KMS-11 (cell line): ENCODE data around the gene JAG2.

Source experiments
- H2AFZ ChIP-seq: fragments of 200-600 bp; sonication (generic); 2 replicates; pipeline ENCODE4 v1.6.1; 2016; ENCODE audit warnings: antibody characterized with exemption, mixed run types, low read depth
- H3K27ac ChIP-seq: fragments of 200-600 bp; sonication (generic); 2 replicates; pipeline ENCODE4 v1.6.1; 2016; ENCODE audit warnings: mild to moderate bottlenecking, mixed run types
- H3K27me3 ChIP-seq: fragments of 200-600 bp; sonication (generic); 2 replicates; pipeline ENCODE4 v1.6.1; 2017; ENCODE audit warnings: mild to moderate bottlenecking, low read depth, mixed run types, moderate library complexity; ENCODE audit not compliant: insufficient read depth
- H3K36me3 ChIP-seq: fragments of 200-600 bp; sonication (generic); 2 replicates; pipeline ENCODE4 v1.6.1; 2017; ENCODE audit warnings: mild to moderate bottlenecking, mixed run types; ENCODE audit not compliant: insufficient read depth
- H3K4me1 ChIP-seq: fragments of 200-600 bp; sonication (generic); 2 replicates; pipeline ENCODE4 v1.6.1; 2016; ENCODE audit warnings: mild to moderate bottlenecking, low read depth, mixed run types; ENCODE audit not compliant: poor library complexity, severe bottlenecking
- H3K4me2 ChIP-seq: fragments of 200-600 bp; sonication (generic); 2 replicates; pipeline ENCODE4 v1.7.0; 2016; ENCODE audit warnings: mild to moderate bottlenecking, mixed run types
- H3K4me3 ChIP-seq: fragments of 200-600 bp; sonication (generic); IDR thresholded peaks from 2 replicates; pipeline ENCODE4 v1.6.1; 2017; ENCODE audit warnings: low read depth, low read length, mixed read lengths; ENCODE audit not compliant: insufficient read depth
- H3K79me2 ChIP-seq: fragments of 200-600 bp; sonication (generic); 2 replicates; pipeline ENCODE4 v1.6.1; 2016; ENCODE audit warnings: low read depth, mixed run types; ENCODE audit not compliant: insufficient read depth
- H3K9ac ChIP-seq: fragments of 200-600 bp; sonication (generic); 2 replicates; pipeline ENCODE4 v1.6.1; 2016; ENCODE audit warnings: mild to moderate bottlenecking, mixed run types
- H4K20me1 ChIP-seq: fragments of 200-600 bp; sonication (generic); 2 replicates; pipeline ENCODE4 v1.6.1; 2016; ENCODE audit warnings: mild to moderate bottlenecking, mixed run types; ENCODE audit not compliant: insufficient read depth
- CTCF ChIP-seq: fragments of 200-600 bp; sonication (generic); conservative IDR thresholded peaks from 2 replicates; pipeline ENCODE4 v1.6.1; 2017; ENCODE audit warnings: low read depth, mild to moderate bottlenecking, antibody characterized with exemption, low read length, moderate library complexity, mixed read lengths

JAG2 gene

GRCh38 chr14:105180592-105181548 lies 12.3 kb upstream of the JAG2 start, which contains the start of gene NUDT14:
NUDT14 (minus strand) TSS chr14:105181312; CDS start chr14:105181209, 103 bp downstream.
- H3K4me3 ChIP-seq, result no peak within 1 kb of the TSS
- no peak within 1 kb of the TSS for H3K27ac ChIP-seq
- H3K4me1 ChIP-seq, result no peaks in the 10 kb centered on the region
- peak within 1 kb of the TSS; percentile 59; the same call in 1 of the 2 replicates for H2AFZ ChIP-seq
- H3K36me3 ChIP-seq, result no peaks in the 10 kb centered on the region
- H4K20me1 ChIP-seq, result no peaks in the 10 kb centered on the region
- peak within 1 kb of the TSS; percentile 36 for H3K4me2 ChIP-seq
- TF ChIP-seq CTCF, result no peak
- no peaks in the 10 kb centered on the region for H3K79me2 ChIP-seq
- peaks cover 13% of the 10 kb centered on the region; the same call in 1 of the 2 replicates for H3K27me3 ChIP-seq
- H3K9ac ChIP-seq, result no peak within 1 kb of the TSS

- TF ChIP-seq CTCF, result no peak
- Histone ChIP-seq H3K27ac (no peak overlapping the region), H3K4me1 (no peaks in the 10 kb centered on the region), H3K27me3 (peaks cover 5% of the 10 kb centered on the region; the same call in 1 of the 2 replicates), H3K4me2 (no peak overlapping the region), H3K4me3 (no peak overlapping the region), H2AFZ (no peak overlapping the region), H3K36me3 (no peaks in the 10 kb centered on the region), H3K9ac (no peak overlapping the region), H3K79me2 (no peaks in the 10 kb centered on the region), H4K20me1 (no peaks in the 10 kb centered on the region)
Measured at GRCh38 chr14:105179191-105179590, 10.6 kb upstream of the JAG2 start.

GRCh38 chr14:105178868-105179140 lies 10.2 kb upstream of the JAG2 start:
- H2AFZ ChIP-seq, result no peak overlapping the region
- no peak for TF ChIP-seq CTCF
- no peaks in the 10 kb centered on the region for H4K20me1 ChIP-seq

GRCh38 chr14:105178069-105178867 lies 9.7 kb upstream of the JAG2 start:
- Histone ChIP-seq H4K20me1 (no peaks in the 10 kb centered on the region), H3K4me1 (no peaks in the 10 kb centered on the region), H3K27me3 (no peaks in the 10 kb centered on the region; the same call in 1 of the 2 replicates), H3K4me3 (no peak overlapping the region), H3K36me3 (no peaks in the 10 kb centered on the region), H3K79me2 (no peaks in the 10 kb centered on the region), H3K4me2 (no peak overlapping the region), H2AFZ (no peak overlapping the region), H3K9ac (no peak overlapping the region), H3K27ac (no peak overlapping the region)
- no peak for TF ChIP-seq CTCF

More at GRCh38 chr14:105178868-105179140, 10.2 kb upstream of the JAG2 start:
- Histone ChIP-seq H3K4me1 (no peaks in the 10 kb centered on the region), H3K36me3 (no peaks in the 10 kb centered on the region), H3K79me2 (no peaks in the 10 kb centered on the region), H3K9ac (no peak overlapping the region), H3K27ac (no peak overlapping the region), H3K4me3 (no peak overlapping the region), H3K4me2 (no peak overlapping the region), H3K27me3 (peaks cover 3% of the 10 kb centered on the region; the same call in 1 of the 2 replicates)
